H9 (cell line): Measurements from ENCODE around the gene C1orf52. TPM values are rescaled to one million over a fixed set of nuclear protein-coding genes. Genes with fewer than 3 reads are reported as not detected.

Source experiments
- DNase-seq: peaks from one replicate; pipeline ENCODE4 v3.0.0-alpha.2; 2017
- H2AFZ ChIP-seq: one replicate; pipeline ENCODE4 v1.6.1; 2013; ENCODE audit warnings: mild to moderate bottlenecking, low read length, control low read depth, moderate library complexity
- H2AK5ac ChIP-seq: 2 replicates; pipeline ENCODE4 v1.6.1; 2013; ENCODE audit warnings: low read length, control low read depth, mixed read lengths; ENCODE audit not compliant: insufficient read length
- H2BK120ac ChIP-seq: one replicate; pipeline ENCODE4 v1.6.1; 2013; ENCODE audit warnings: low read depth, mild to moderate bottlenecking, low read length, control low read depth, inconsistent platforms; ENCODE audit not compliant: poor library complexity, severe bottlenecking
- H2BK12ac ChIP-seq: 2 replicates; pipeline ENCODE4 v1.6.1; 2013; ENCODE audit warnings: low read length, control low read depth, mixed read lengths, low read depth; ENCODE audit not compliant: insufficient read length
- H2BK15ac ChIP-seq: 2 replicates; pipeline ENCODE4 v1.6.1; 2013; ENCODE audit warnings: low read depth, low read length, control low read depth
- H2BK20ac ChIP-seq: one replicate; pipeline ENCODE4 v1.6.1; 2013; ENCODE audit warnings: low read depth, mild to moderate bottlenecking, low read length, control low read depth, inconsistent platforms; ENCODE audit not compliant: poor library complexity, severe bottlenecking
- H2BK5ac ChIP-seq: 2 replicates; pipeline ENCODE4 v1.6.1; 2013; ENCODE audit warnings: low read length, control low read depth, mixed read lengths; ENCODE audit not compliant: insufficient read length
- H3K14ac ChIP-seq: 2 replicates; pipeline ENCODE4 v1.6.1; 2013; ENCODE audit warnings: low read length, control low read depth; ENCODE audit not compliant: insufficient read depth
- H3K18ac ChIP-seq: 2 replicates; pipeline ENCODE4 v1.6.1; 2013; ENCODE audit warnings: low read depth, mild to moderate bottlenecking, mixed read lengths, low read length, control low read depth; ENCODE audit not compliant: insufficient read length
- H3K23ac ChIP-seq: 2 replicates; pipeline ENCODE4 v1.6.1; 2013; ENCODE audit warnings: low read length, control low read depth, mixed read lengths, low read depth; ENCODE audit not compliant: insufficient read length
- H3K23me2 ChIP-seq: 2 replicates; pipeline ENCODE4 v1.6.1; 2013; ENCODE audit warnings: low read depth, mild to moderate bottlenecking, mixed read lengths, low read length, control low read depth; ENCODE audit not compliant: insufficient read length, poor library complexity, severe bottlenecking
- H3K27ac ChIP-seq: 2 replicates; pipeline ENCODE4 v1.5.1; 2013; ENCODE audit warnings: low read length, control low read depth, mixed read lengths, low read depth; ENCODE audit not compliant: insufficient read length
- H3K27me3 ChIP-seq: 2 replicates; pipeline ENCODE4 v1.6.1; 2013; ENCODE audit warnings: low read length, control low read depth, inconsistent platforms; ENCODE audit not compliant: insufficient read depth
- H3K4ac ChIP-seq: 2 replicates; pipeline ENCODE4 v1.6.1; 2013; ENCODE audit warnings: low read depth, mild to moderate bottlenecking, control low read depth, inconsistent platforms, low read length, moderate library complexity
- H3K4me1 ChIP-seq: 2 replicates; pipeline ENCODE4 v1.6.1; 2013; ENCODE audit warnings: low read length, control low read depth, inconsistent platforms; ENCODE audit not compliant: insufficient read depth
- H3K4me2 ChIP-seq: 2 replicates; pipeline ENCODE4 v1.6.1; 2013; ENCODE audit warnings: low read length, control low read depth, mixed read lengths; ENCODE audit not compliant: insufficient read length, insufficient read depth
- H3K56ac ChIP-seq: 2 replicates; pipeline ENCODE4 v1.6.1; 2013; ENCODE audit warnings: low read depth, mild to moderate bottlenecking, mixed read lengths, low read length, control low read depth; ENCODE audit not compliant: insufficient read length
- H3K79me1 ChIP-seq: 2 replicates; pipeline ENCODE4 v1.6.1; 2013; ENCODE audit warnings: low read depth, mild to moderate bottlenecking, moderate library complexity, low read length, control low read depth, inconsistent platforms; ENCODE audit not compliant: insufficient read depth, poor library complexity, severe bottlenecking
- H3K79me2 ChIP-seq: 2 replicates; pipeline ENCODE4 v1.6.1; 2013; ENCODE audit warnings: low read length, control low read depth, inconsistent platforms; ENCODE audit not compliant: insufficient read depth
- H3K9ac ChIP-seq: 2 replicates; pipeline ENCODE4 v1.6.1; 2013; ENCODE audit warnings: low read length, control low read depth, mixed read lengths; ENCODE audit not compliant: insufficient read length; ENCODE audit errors: extremely low read depth
- H3K9me3 ChIP-seq: one replicate; pipeline ENCODE4 v1.6.1; 2013; ENCODE audit warnings: low read depth, low read length, inconsistent platforms; ENCODE audit not compliant: control insufficient read depth
- H3T11ph ChIP-seq: one replicate; pipeline ENCODE4 v1.6.1; 2013; ENCODE audit warnings: mild to moderate bottlenecking, low read length, control low read depth, inconsistent platforms
- H4K20me1 ChIP-seq: one replicate; pipeline ENCODE4 v1.6.1; 2013; ENCODE audit not compliant: control insufficient read depth, insufficient read length, insufficient read depth
- H4K5ac ChIP-seq: 2 replicates; pipeline ENCODE4 v1.6.1; 2013; ENCODE audit warnings: low read depth, mild to moderate bottlenecking, mixed read lengths, low read length, control low read depth; ENCODE audit not compliant: insufficient read length
- H4K8ac ChIP-seq: replicated peaks from 2 replicates; pipeline ENCODE4 v1.6.1; 2013; ENCODE audit warnings: low read length, control low read depth, mixed read lengths, low read depth; ENCODE audit not compliant: insufficient read length
- H4K91ac ChIP-seq: 2 replicates; pipeline ENCODE4 v1.6.1; 2013; ENCODE audit warnings: low read depth, mild to moderate bottlenecking, moderate library complexity, mixed read lengths, low read length, control low read depth; ENCODE audit not compliant: insufficient read length
- H3K27ac Mint-ChIP-seq, 3 experiments: 2 replicates in 2 of 3; 3 replicates in 1 of 3; pipeline ENCODE4 v1.8.0; 2020 to 2021; ENCODE audit warnings: mixed read lengths in 3 of 3, mild to moderate bottlenecking in 1 of 3, moderate library complexity in 1 of 3
- H3K27me3 Mint-ChIP-seq: 2 replicates; pipeline ENCODE4 v1.8.0; 2021; ENCODE audit warnings: low read depth, mild to moderate bottlenecking, moderate library complexity, mixed read lengths
- H3K36me3 Mint-ChIP-seq, 3 experiments: 2 replicates in 2 of 3; 3 replicates in 1 of 3; pipeline ENCODE4 v1.8.0; 2020 to 2021; ENCODE audit warnings: low read depth in 3 of 3, mixed read lengths in 3 of 3; ENCODE audit not compliant: insufficient read depth in 1 of 3
- H3K4me1 Mint-ChIP-seq, 2 experiments: 2 replicates each; pipeline ENCODE4 v1.8.0; 2020; ENCODE audit warnings: mixed read lengths in 2 of 2
- H3K4me3 Mint-ChIP-seq, 2 experiments: 2 replicates in 1 of 2; 3 replicates in 1 of 2; pipeline ENCODE4 v1.8.0; 2020 to 2021; ENCODE audit warnings: mild to moderate bottlenecking in 2 of 2, mixed read lengths in 2 of 2, moderate library complexity in 1 of 2
- H3K9me3 Mint-ChIP-seq, 2 experiments: 2 replicates in 1 of 2; 3 replicates in 1 of 2; pipeline ENCODE4 v1.8.0; 2020; ENCODE audit warnings: mild to moderate bottlenecking in 2 of 2, mixed read lengths in 2 of 2, moderate library complexity in 1 of 2
- CTCF ChIP-seq: fragments of 200-600 bp; sonication (generic); conservative IDR thresholded peaks from 3 replicates; pipeline ENCODE4 v1.8.0; 2021; ENCODE audit warnings: antibody characterized with exemption, mild to moderate bottlenecking
- WGBS: extraction: QIAGEN DNeasy Blood & Tissue Kit; methylation state at CpG from one replicate; pipeline ENCODE4 v1.1.7; 2013; ENCODE audit warnings: missing lambda C conversion rate, low lambda C conversion rate, mixed read lengths; ENCODE audit not compliant: insufficient read length; ENCODE audit errors: extremely low coverage; 5-methylcytosine and 5-hydroxymethylcytosine counted together
- total RNA-seq: library from RNA; stranded (reverse); gene quantifications from 2 replicates; pipeline ENCODE4 v1.2.1, GENCODE V29; 2021

C1orf52 gene
- total RNA-seq, 1 experiment from 2014 or later: 45.1 TPM

GRCh38 chr1:85278853-85279314 is 19.4 kb upstream of the C1orf52 start:
- Histone ChIP-seq H3K9ac (no peak overlapping the region), H3K27me3 (no peaks in the 10 kb centered on the region), H3K14ac (no peak overlapping the region), H4K91ac (no peak overlapping the region), H3K56ac (no peak overlapping the region), H3K27ac (no peak overlapping the region), H2BK20ac (no peak overlapping the region), H2BK120ac (no peak overlapping the region), H3K23me2 (peaks cover 6% of the 10 kb centered on the region), H2AK5ac (no peak overlapping the region), H2BK15ac (no peak overlapping the region), H3K23ac (no peak overlapping the region), H3K9me3 (no peaks in the 10 kb centered on the region), H2BK5ac (no peak overlapping the region), H4K20me1 (no peaks in the 10 kb centered on the region), H3K79me2 (peaks cover 2% of the 10 kb centered on the region; the same call in 1 of the 2 replicates), H4K5ac (no peak overlapping the region), H3K79me1 (no peaks in the 10 kb centered on the region), H3K18ac (no peak overlapping the region), H4K8ac (no peak overlapping the region), H3K4me2 (no peak overlapping the region), H2BK12ac (no peak overlapping the region), H2AFZ (no peak overlapping the region), H3K4me1 (0 out of 2 replicates have a peak, but pooled peaks cover 2% of the 10 kb centered on the region), H3T11ph (no peak overlapping the region), H3K4ac (no peak overlapping the region)
- H3K36me3 Mint-ChIP-seq: peaks cover 0 to 2% (median 0%) of the 10 kb centered on the region in 3 experiments; a peak in 1 of 7 replicates
- TF ChIP-seq CTCF: no peak
- H3K9me3 Mint-ChIP-seq: no peaks in the 10 kb centered on the region
- WGBS: no CpG with 5 or more reads among the region's 2 CpGs
- no peak for DNase-seq
- no peak overlapping the region for H3K4me3 Mint-ChIP-seq
- no peak overlapping the region for H3K27ac Mint-ChIP-seq
- H3K4me1 Mint-ChIP-seq: peaks cover 40 to 47% of the 10 kb centered on the region in 2 experiments
- H3K27me3 Mint-ChIP-seq: no peaks in the 10 kb centered on the region
